ENCODE data around the gene CAMTA2. TPM values are rescaled to one million over a fixed set of nuclear protein-coding genes. Genes with fewer than 3 reads are reported as not detected.

The CAMTA2 gene
- total RNA-seq, 1 experiment from 2014 or later: 21.4 TPM

- H3K27ac Mint-ChIP-seq (ENCODE audit: unreplicated experiment): no peak overlapping the region
- peaks cover 19% of the 10 kb centered on the region for H3K4me1 Mint-ChIP-seq (ENCODE audit: low read depth, unreplicated experiment)
- DNase-seq: peak; percentile 3
- intact Hi-C loops (cut with micrococcal nuclease; ENCODE audit: unreplicated experiment): no loop called here
- no peaks in the 10 kb centered on the region for H3K9me3 Mint-ChIP-seq (ENCODE audit: low read depth, unreplicated experiment)
- no peak for TF ChIP-seq CTCF (IDR thresholded peaks at IDR 0.05; ENCODE audit: unreplicated experiment)
- H3K4me3 Mint-ChIP-seq (ENCODE audit: low read depth, unreplicated experiment): peak overlapping the region; percentile 91
- peaks cover 53% of the 10 kb centered on the region for H3K36me3 Mint-ChIP-seq (ENCODE audit: insufficient read depth, unreplicated experiment)
- CTCF ChIA-PET: interaction anchor here (1.6 kb wide), 2 partner anchors 28 to 30 kb away, joined by 7 to 10 read pairs; partner anchors contain the start of gene SPAG7
- no TSS peak for BruUV-seq (replicated peaks)
- H3K27me3 Mint-ChIP-seq (ENCODE audit: unreplicated experiment): no peaks in the 10 kb centered on the region
Measured at GRCh38 chr17:4939546-4939795, 48.0 kb downstream of the CAMTA2 start.

GRCh38 chr17:4938688-4939545 is 48.6 kb downstream of the CAMTA2 start:
- CTCF ChIA-PET: interaction anchor here (1.6 kb wide), 2 partner anchors 28 to 30 kb away, joined by 7 to 10 read pairs; partner anchors contain the start of gene SPAG7
- H3K27me3 Mint-ChIP-seq (ENCODE audit: unreplicated experiment): no peaks in the 10 kb centered on the region
- intact Hi-C loops (cut with micrococcal nuclease; ENCODE audit: unreplicated experiment): no loop called here
- peaks cover 24% of the 10 kb centered on the region for H3K4me1 Mint-ChIP-seq (ENCODE audit: low read depth, unreplicated experiment)
- BruUV-seq (replicated peaks): TSS peak; percentile 9
- peak overlapping the region; percentile 91 for H3K4me3 Mint-ChIP-seq (ENCODE audit: low read depth, unreplicated experiment)
- H3K9me3 Mint-ChIP-seq (ENCODE audit: low read depth, unreplicated experiment): no peaks in the 10 kb centered on the region
- H3K27ac Mint-ChIP-seq (ENCODE audit: unreplicated experiment): no peak overlapping the region
- H3K36me3 Mint-ChIP-seq (ENCODE audit: insufficient read depth, unreplicated experiment): peaks cover 55% of the 10 kb centered on the region
- no peak for DNase-seq
- no peak for TF ChIP-seq CTCF (IDR thresholded peaks at IDR 0.05; ENCODE audit: unreplicated experiment)

- H3K27ac Mint-ChIP-seq (ENCODE audit: unreplicated experiment): no peak overlapping the region
Measured at GRCh38 chr17:4938069-4938491, 49.4 kb downstream of the CAMTA2 start.

GRCh38 chr17:4937553-4937952 is 49.9 kb downstream of the CAMTA2 start:
- peaks cover 27% of the 10 kb centered on the region for H3K4me1 Mint-ChIP-seq (ENCODE audit: low read depth, unreplicated experiment)
- DNase-seq: no peak
- no TSS peak for BruUV-seq (replicated peaks)
- H3K27me3 Mint-ChIP-seq (ENCODE audit: unreplicated experiment): no peaks in the 10 kb centered on the region
- no peak for TF ChIP-seq CTCF (IDR thresholded peaks at IDR 0.05; ENCODE audit: unreplicated experiment)
- intact Hi-C loops (cut with micrococcal nuclease; ENCODE audit: unreplicated experiment): no loop called here
- H3K9me3 Mint-ChIP-seq (ENCODE audit: low read depth, unreplicated experiment): no peaks in the 10 kb centered on the region
- H3K4me3 Mint-ChIP-seq (ENCODE audit: low read depth, unreplicated experiment): no peak overlapping the region
- peaks cover 51% of the 10 kb centered on the region for H3K36me3 Mint-ChIP-seq (ENCODE audit: insufficient read depth, unreplicated experiment)
- H3K27ac Mint-ChIP-seq (ENCODE audit: unreplicated experiment): no peak overlapping the region
- CTCF ChIA-PET: no interaction called here

More at GRCh38 chr17:4938069-4938491, 49.4 kb downstream of the CAMTA2 start:
- no TSS peak for BruUV-seq (replicated peaks)
- peaks cover 27% of the 10 kb centered on the region for H3K4me1 Mint-ChIP-seq (ENCODE audit: low read depth, unreplicated experiment)
- intact Hi-C loops (cut with micrococcal nuclease; ENCODE audit: unreplicated experiment): no loop called here
- DNase-seq: no peak
- H3K9me3 Mint-ChIP-seq (ENCODE audit: low read depth, unreplicated experiment): no peaks in the 10 kb centered on the region
- H3K4me3 Mint-ChIP-seq (ENCODE audit: low read depth, unreplicated experiment): peak overlapping the region; percentile 91
- CTCF ChIA-PET: no interaction called here
- TF ChIP-seq CTCF (IDR thresholded peaks at IDR 0.05; ENCODE audit: unreplicated experiment): no peak
- H3K27me3 Mint-ChIP-seq (ENCODE audit: unreplicated experiment): no peaks in the 10 kb centered on the region
- H3K36me3 Mint-ChIP-seq (ENCODE audit: insufficient read depth, unreplicated experiment): peaks cover 56% of the 10 kb centered on the region
